Right ventricle myocardium inferior (tissue), 1 donor: ENCODE measurements around the gene DDI1. TPM values are rescaled to one million over a fixed set of nuclear protein-coding genes. Genes with fewer than 3 reads are reported as not detected.

ENCODE experiments used
- ATAC-seq: fragments of 200-7000 bp; cut with Tn5 transposase; one replicate; pipeline ENCODE4 v1.9.1; 2020; ENCODE audit warnings: mild to moderate bottlenecking, moderate library complexity
- DNase-seq: peaks from one replicate; pipeline ENCODE4 v3.0.0; 2021; ENCODE audit errors: missing footprints
- intact Hi-C: fragments of 100-400 bp; cut with DNase I; formaldehyde crosslinking; loops from one replicate; pipeline ENCODE4 v1.11.0; 2022
- total RNA-seq: library from RNA; stranded (reverse); fragmentation: NEBNext Ultra II Directional; extraction: Animal tissue kit (Norgen Biotek cat#: 25700); gene quantifications from one replicate; pipeline ENCODE4 v1.2.1, GENCODE V29; 2021
- donor health status: DM: no; HTN: yes; CAD: no; lungs with severe emphysema.

The DDI1 gene
- total RNA-seq, 1 donor from 2014 or later = not detected

DNA sequence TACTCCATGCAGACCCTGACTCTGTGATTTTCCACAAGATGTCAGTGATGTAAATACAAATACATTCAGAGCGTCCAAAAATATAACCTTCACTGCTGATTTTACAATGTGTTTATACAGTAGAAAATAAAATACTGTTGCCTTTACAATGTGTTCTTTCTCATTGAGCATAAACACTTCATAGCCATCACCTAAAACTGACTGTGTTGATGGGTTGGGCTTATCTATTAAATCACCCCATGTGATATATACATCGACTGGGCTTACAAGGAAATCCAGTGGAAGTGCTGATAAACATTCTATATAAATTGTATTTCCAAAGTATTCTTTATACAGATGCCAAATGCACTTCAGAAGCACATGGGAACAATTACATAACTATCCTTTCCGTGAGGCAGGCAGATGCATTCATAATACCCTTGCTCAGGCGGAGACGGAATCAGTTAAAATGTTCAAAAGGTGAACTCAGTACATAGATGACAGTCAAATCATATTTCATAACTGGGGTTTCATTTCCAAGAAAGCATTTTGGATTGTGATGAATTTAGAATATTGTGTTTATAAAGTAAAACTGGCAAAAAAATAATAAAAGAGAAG, 27.7 kb downstream of the DDI1 start:
- DNase-seq (no peak), ATAC-seq (no peak)
- intact Hi-C loops = no loop called here

DNA sequence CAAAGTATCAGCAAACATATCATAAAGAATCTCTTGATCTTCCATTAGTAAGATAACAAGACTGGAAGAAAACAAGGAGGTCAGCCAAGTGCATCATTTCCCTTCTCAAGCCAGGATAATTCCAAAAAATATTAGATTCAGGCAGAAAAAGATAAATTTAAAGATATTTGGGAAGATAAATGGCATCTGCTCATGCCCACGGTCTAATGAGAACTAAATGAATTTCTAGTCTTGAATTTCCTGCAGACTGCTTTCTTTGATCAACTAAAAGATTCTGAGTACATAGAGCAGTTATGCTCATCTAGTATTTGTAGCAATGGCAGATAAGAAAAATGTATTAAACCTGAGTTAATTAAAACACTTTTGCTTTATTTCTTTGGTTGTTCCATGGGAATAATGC, 31.1 kb downstream of the DDI1 start:
- intact Hi-C loops = no loop called here
- no peak for ATAC-seq
- DNase-seq = no peak

DNA sequence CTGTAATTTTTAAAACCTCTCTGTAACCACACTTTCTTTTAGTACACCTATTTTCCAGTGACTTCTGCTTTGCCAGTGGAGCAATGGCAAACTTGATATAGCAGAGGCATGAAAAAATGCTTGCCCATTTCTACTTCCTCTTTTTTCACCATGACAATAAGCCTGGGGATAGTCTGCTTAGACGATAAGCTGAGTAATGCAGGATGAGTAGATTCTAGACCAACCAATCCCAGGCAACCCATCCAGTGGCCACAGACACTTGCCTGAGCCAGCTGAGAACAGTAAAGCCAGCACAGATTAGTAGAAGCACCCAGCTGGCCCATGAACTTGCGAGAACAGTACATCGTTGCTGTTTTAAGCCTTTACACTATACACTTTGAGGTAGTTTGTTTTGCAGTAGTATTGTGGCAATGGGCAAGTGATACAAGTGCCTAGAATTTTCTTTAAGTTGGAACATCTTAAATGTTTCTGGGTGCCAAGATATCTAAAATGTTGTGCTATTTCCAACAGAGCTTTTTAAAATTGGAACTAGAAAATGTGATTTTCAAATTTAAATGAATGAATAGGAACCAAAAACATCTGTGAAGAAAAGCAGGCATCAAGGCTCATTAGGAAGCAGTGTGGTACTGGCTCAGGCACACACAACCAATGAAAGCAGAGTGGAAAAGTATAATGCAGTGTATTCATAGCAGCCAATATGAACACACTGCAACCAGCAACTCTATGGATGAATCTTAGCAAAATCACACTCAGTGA, 37.7 kb downstream of the DDI1 start:
- ATAC-seq = peak; percentile 50
- peak; percentile 25 for DNase-seq
- intact Hi-C loops = no loop called here

DNA sequence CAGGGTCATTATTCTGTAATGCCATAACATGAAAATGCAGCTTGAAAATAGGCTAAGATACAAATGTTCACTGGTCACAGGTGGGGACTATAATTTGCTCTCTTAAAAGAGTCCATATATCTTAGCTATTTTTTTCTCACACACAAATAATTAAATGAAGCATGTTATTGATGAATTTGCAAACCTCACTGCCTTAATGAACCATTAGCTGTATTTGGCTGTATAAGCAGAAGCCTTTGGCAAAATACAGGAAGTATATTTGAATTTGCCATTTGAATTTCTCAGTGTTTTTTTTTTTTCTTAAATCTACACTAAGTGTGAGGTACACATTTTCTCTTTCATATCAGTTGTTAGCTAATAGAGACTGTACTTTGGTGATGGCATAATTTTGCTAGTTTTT, 38.7 kb downstream of the DDI1 start:
- DNase-seq (no peak), ATAC-seq (no peak)
- intact Hi-C loops = no loop called here

DNA sequence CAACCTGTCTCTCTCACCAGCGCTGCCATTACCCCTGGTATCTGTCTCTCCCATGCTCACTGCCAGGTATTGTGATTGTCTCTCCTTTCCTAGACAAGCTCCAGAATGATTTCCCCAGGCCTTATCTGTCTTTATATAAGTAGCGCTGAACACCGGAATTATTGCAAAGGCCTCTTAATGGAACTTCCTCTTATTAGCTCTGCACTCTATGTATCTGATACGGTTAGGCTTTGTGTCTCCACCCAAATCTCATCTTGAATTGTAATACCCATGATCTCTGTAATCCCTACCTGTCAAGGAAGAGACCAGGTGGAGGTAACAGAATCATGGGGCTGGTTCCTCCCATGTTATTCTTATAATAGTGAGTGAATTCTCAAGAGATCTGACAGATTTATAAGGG, 39.3 kb downstream of the DDI1 start:
- ATAC-seq (no peak), DNase-seq (no peak)
- intact Hi-C loops = no loop called here

DNA sequence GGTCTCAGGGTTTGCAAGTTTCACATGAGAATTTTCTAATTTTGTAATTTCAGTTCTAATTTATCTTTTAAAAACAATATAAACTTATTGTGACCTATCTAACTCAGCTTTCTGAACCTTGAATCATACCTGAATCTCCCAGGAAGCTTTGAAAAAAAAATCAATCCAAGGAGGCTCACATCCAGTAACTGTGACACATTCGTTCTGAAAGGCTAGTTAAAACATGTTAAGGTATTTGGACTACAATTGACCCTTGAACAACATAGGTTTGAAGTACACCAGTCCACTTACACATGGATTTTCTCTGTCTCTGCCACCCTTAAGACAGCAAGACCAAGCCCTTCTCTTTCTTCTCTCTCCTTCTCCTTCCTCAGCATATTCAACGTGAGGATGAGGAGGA, 40.0 kb downstream of the DDI1 start:
- ATAC-seq (no peak), DNase-seq (no peak)
- intact Hi-C loops = no loop called here

DNA sequence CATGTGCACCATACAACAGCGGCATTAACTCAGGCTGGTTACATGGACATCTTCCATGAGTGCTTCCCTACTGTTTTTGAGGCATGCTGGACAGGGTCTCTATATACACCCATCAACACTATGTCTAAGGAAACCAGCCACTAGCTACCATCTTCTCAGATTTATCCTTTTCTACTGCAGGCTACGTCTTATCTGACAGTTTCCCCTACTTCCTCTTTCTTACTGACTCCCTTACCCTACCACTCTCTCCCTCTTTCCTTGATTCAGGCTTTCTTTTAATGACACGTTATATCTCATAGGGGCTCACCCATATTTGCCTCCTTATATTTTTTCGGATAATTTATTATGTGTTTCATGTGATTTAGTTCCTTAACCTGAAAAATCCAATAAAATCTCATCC, 41.8 kb downstream of the DDI1 start:
- ATAC-seq (no peak), DNase-seq (no peak)
- intact Hi-C loops = no loop called here

DNA sequence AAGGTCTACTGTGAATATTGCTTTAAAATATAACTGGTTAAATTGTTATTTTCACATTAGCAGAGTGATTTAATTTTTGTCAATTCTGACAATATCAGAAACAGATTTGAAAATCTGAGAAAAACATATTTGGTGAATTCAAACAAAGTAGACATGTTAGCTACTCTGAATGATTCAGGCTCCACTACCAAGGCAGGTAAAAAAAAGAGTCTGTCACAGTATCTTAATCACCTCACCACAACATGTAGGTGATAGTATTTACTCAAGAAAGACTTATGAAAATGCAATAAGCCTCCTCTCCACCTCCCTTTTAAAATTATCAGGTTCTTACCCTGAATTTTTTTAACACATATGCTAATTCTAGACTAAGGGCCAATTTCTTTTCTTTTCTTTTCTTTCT, 42.6 kb downstream of the DDI1 start:
- DNase-seq (no peak), ATAC-seq (no peak)
- intact Hi-C loops = no loop called here

DNA sequence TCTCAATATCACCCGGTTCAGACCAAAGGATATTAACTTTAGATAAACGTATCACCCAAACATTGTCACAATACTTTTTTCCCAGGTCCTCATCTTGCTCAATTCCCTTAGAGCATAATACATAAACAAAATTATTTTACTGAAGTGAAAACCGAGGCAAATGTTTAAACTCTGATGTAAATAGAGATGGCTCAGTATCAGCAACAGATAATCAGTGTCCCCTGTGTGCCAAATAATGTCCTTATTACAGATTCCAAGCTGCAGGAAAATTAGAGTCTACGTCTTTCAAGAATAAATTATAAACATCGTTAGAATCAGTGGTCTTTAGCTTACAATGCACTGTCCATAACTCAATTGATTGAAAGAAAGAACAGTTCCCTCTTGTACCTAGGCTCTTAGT, 50.2 kb downstream of the DDI1 start:
- intact Hi-C loops = no loop called here
- no peak for ATAC-seq
- no peak for DNase-seq

Other genes starting within 250 kb of the DDI1 start
- gene PDGFD, start 127.5 kb downstream of the DDI1 start, total RNA-seq = 9.0 TPM